ES-I3 (cell line): ENCODE results near the gene PHLDB1.
"Not testable (repeated sequence)": the region's sequence is repeated elsewhere in the genome, so short reads cannot be mapped to it uniquely, and the experiment has no call there.

ENCODE experiments used
- H3K36me3 ChIP-seq: 2 replicates; pipeline ENCODE4 v1.6.1; 2013; ENCODE audit warnings: mild to moderate bottlenecking, low read length, control low read depth, moderate library complexity; ENCODE audit not compliant: insufficient read depth
- H3K4me1 ChIP-seq: 2 replicates; pipeline ENCODE4 v1.6.1; 2013; ENCODE audit warnings: mild to moderate bottlenecking, control low read depth, low read length; ENCODE audit not compliant: insufficient read depth
- H3K9ac ChIP-seq: 2 replicates; pipeline ENCODE4 v1.6.1; 2013; ENCODE audit warnings: low read depth, mild to moderate bottlenecking, low read length, moderate library complexity
- H3K9me3 ChIP-seq: 2 replicates; pipeline ENCODE4 v1.6.1; 2013; ENCODE audit warnings: mild to moderate bottlenecking, low read length, moderate library complexity; ENCODE audit not compliant: control insufficient read depth, insufficient read depth

Gene PHLDB1

DNA sequence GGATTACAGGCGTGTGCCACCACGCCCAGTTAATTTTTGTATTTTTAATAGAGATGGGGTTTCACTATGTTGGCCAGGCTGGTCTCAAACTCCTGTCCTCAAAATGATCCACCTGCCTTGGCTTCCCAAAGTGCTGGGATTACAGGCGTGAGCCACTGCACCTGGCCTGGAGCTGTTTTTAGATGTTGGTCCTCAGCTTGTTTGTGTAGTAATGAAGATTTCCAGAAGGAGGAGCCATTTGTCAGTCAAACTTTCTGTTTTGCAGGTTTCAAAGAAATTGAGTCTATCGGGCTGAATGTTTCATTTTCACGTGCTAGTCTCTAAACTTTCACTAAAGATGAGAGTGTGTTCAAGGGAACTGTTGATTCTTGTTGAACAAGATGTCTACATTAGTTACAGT lies 12.4 kb upstream of the PHLDB1 start:
- peaks cover 40% of the 10 kb centered on the region for H3K36me3 ChIP-seq

DNA sequence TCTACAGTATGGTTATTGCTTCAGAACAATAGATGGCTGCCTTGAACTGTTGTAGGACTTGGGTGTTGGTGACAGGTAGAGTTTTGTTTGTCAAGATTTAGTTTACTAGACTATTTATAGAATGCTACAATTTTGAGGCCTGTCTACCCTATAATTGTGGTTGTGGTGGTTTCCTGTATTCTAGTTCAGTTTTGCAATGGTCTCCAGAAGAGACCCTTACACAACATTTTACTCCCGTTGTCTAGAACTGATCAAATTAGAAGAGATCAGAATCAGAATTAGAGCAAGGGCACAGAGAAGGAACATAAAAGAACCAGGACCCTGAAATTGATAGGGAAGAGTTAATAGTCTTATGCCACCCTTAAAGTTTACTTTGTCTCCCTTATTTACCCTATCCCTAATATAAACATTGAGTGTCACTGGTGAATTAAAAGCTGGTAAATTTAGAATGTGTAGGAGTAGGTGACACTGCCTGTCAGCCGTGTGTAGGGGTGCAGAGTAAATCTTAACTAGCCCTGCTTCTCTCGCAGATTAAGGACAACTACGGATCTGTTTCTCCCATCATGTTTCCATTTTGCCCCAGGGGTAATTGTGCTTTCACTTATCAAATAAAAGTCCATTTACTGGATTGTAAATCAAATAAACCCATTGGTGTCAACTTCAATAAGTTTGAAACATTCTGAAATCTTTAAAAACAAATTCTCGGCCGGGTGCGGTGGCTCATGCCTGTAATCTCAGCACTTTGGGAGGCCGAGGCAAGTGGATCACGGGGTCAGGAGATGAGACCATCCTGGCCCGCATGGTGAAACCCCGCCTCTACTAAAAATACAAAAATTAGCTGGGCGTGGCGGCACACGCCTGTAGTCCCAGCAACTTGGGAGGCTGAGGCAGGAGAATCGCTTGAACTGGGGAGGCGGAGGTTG lies 10.9 kb upstream of the PHLDB1 start:
- no peak overlapping the region for H3K9ac ChIP-seq
- H3K4me1 ChIP-seq: no peaks in the 10 kb centered on the region
- no peaks in the 10 kb centered on the region for H3K9me3 ChIP-seq
- H3K36me3 ChIP-seq: peaks cover 45% of the 10 kb centered on the region

More for the DNA sequence above, 12.4 kb upstream of the PHLDB1 start:
- not testable (repeated sequence) for H3K4me1 ChIP-seq, H3K9me3 ChIP-seq, H3K9ac ChIP-seq

DNA sequence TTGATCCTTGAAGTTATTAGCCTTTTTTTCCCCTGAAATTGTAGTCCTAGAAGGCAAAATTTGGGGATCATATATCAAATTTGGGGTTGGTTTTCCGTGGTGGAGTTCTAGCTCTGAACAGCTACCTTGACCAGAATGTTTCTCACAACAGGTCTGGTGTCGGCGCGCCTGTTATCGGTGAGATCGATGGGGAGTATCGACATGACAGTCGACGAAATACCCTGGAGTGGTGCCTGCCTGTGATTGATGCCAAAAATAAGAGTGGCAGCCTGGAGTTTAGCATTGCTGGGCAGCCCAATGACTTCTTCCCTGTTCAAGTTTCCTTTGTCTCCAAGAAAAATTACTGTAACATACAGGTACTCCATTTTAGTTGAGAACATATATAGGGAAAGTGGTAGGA lies 9.9 kb upstream of the PHLDB1 start:
- Histone ChIP-seq H3K4me1 (no peaks in the 10 kb centered on the region), H3K9ac (no peak overlapping the region), H3K9me3 (no peaks in the 10 kb centered on the region), H3K36me3 (peaks cover 46% of the 10 kb centered on the region)

DNA sequence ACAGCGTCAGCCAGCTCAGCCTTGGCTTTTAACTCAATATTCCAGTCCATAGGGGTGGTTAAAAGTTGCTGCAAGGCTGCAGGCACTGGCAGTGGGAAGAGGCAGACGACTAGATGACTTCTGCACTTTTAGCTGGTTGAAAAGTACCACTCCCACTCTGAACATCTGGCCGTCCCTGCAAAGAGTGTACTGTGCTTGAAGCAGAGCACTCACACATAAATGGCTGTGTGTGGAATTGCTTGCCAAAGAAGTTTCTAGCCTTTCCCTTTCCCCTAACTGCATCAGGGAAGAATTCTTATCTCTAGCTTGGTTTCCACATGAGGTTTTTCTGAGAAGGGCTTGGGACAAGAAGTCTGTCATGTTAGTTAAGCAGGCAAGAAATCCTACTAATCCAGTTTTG lies 5.1 kb upstream of the PHLDB1 start:
- Histone ChIP-seq H3K9me3 (no peaks in the 10 kb centered on the region), H3K4me1 (peaks cover 18% of the 10 kb centered on the region), H3K9ac (no peak overlapping the region), H3K36me3 (peaks cover 24% of the 10 kb centered on the region)

DNA sequence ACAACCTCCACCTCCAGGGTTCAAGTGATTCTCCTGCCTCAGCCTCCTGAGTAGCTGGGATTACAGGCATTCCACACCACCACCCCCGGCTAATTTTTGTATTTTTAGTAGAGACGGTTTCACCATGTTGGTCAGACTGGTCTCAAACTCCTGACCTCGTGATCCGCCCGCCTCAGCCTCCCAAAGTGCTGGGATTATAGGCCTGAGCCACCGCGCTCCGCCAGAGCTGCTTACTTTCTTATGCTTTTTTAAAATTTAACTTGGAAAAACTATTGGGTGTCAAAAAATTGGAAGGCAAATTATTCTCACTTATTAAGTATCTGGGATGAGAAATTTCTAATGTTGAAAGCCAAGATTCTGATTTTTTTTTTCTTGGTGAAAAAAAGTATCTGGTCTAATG lies 3.7 kb upstream of the PHLDB1 start:
- Histone ChIP-seq H3K4me1 (peaks cover 18% of the 10 kb centered on the region), H3K36me3 (peaks cover 18% of the 10 kb centered on the region)
- not testable (repeated sequence) for H3K9ac ChIP-seq, H3K9me3 ChIP-seq

DNA sequence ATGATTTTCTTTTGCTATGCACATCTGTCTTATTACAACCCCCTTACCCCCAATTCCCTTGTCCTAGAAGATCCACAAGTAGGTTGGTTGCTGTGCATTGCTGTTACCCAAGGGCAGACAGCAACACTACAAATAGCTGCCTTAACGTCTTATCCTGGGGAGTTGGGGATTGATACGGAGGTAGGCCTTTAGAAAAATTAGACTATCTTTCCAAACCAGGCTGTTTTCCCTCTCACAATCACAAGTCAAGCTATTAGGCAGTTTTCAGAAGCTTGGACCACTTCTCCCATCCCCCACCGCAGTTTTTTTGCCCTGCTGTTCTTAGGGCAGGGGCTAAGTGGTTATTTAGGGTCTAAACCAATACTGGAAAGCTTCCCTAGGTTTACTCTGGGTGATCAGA lies 2.8 kb upstream of the PHLDB1 start:
- H3K9me3 ChIP-seq: no peaks in the 10 kb centered on the region
- peaks cover 23% of the 10 kb centered on the region for H3K4me1 ChIP-seq
- no peak overlapping the region for H3K9ac ChIP-seq
- H3K36me3 ChIP-seq: peaks cover 18% of the 10 kb centered on the region

DNA sequence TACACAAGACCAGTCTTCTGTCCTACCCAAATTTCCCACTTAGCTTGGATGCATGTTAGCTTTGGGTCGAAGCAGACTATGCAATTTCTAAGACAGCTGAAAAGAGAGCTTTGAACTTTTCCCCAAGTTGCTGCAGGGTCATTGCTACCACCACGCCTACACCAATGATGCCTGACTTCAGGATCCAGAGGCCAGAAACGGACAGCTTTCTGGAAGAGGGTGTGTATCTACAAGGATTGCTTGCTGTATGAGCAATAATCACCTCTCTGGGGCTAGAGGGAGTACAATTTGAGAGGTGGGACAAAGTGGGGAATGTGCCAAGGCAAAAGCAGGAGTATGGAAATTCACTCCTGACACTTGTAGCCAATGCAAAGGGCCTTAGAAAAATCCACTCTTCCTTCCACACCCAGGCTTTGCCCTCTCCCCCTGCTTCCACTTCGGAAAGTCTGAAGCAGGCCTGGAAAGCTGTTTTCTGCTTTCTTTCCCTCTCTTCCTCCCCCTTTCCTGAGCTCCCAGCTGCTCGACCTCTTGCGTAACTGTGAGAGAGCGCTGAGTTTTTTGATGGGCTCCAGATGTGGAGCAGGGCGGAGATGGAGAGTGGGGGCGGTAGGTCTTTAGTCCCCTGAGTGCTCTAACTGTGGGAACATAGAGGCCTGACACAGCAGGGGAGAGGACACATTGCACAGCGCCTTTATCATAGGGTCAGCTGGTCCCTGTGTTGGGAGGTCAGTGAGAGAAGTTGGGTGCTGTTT lies 2.1 kb upstream of the PHLDB1 start:
- Histone ChIP-seq H3K9me3 (no peaks in the 10 kb centered on the region), H3K36me3 (peaks cover 13% of the 10 kb centered on the region), H3K4me1 (peaks cover 23% of the 10 kb centered on the region), H3K9ac (no peak overlapping the region)

DNA sequence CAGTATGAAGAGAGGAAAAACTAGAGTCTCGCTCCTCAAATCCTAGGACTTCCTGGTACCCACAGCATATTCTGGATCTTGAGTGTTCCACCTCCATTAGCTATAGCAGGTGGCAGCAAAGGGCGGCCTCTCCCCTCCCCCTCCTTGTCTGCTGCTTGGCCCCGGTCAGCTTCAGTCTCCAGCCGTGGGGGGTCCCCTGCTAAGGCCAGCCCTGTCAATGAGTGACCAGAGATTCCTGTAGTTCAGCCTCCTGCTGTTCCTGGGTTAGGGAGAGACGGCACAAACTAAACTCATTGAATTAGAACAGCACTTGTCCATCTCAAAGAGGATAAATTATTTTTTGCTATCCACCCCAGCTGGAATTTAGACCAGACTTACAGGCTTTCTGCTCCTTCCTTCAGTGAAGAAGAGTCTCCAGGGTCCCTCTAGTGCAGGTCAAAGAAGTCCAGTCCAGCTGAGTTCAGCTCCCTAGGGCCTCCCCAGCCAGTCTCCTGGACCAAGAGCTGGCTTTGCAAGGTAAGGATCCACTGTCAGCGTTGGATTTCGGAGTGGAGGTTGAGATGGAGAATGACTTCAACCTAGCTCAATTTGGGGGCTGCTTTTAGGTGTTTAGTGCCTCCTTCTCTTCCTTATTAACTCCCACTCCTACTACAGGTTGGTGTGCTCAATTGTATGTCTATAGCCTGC lies 1.1 kb upstream of the PHLDB1 start:
- peaks cover 9% of the 10 kb centered on the region; the same call in 1 of the 2 replicates for H3K36me3 ChIP-seq
- no peak overlapping the region for H3K9ac ChIP-seq
- no peaks in the 10 kb centered on the region for H3K9me3 ChIP-seq
- H3K4me1 ChIP-seq: peaks cover 23% of the 10 kb centered on the region

DNA sequence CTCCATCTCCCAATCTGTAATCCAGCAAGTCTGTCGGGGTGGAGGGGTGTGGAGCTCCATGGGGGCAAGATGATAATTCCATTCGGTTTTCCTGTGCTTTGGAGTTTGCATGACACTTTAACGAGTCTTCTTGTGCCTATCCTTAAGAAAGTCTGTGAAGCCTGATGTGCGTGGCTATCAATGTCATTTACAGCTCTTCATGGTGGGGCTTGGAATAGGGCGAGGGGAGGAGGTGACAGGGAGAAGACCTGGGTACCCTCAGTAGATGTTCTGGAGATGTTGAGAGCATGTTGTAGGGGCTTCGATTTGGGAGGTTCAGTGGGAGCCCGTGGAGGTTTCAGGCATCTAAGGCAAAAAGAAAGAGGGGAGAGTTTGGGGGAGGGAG lies 579 bp upstream of the PHLDB1 start:
- peaks cover 23% of the 10 kb centered on the region for H3K4me1 ChIP-seq
- H3K36me3 ChIP-seq: peaks cover 4% of the 10 kb centered on the region; the same call in 1 of the 2 replicates
- H3K9me3 ChIP-seq: no peaks in the 10 kb centered on the region
- H3K9ac ChIP-seq: no peak overlapping the region

DNA sequence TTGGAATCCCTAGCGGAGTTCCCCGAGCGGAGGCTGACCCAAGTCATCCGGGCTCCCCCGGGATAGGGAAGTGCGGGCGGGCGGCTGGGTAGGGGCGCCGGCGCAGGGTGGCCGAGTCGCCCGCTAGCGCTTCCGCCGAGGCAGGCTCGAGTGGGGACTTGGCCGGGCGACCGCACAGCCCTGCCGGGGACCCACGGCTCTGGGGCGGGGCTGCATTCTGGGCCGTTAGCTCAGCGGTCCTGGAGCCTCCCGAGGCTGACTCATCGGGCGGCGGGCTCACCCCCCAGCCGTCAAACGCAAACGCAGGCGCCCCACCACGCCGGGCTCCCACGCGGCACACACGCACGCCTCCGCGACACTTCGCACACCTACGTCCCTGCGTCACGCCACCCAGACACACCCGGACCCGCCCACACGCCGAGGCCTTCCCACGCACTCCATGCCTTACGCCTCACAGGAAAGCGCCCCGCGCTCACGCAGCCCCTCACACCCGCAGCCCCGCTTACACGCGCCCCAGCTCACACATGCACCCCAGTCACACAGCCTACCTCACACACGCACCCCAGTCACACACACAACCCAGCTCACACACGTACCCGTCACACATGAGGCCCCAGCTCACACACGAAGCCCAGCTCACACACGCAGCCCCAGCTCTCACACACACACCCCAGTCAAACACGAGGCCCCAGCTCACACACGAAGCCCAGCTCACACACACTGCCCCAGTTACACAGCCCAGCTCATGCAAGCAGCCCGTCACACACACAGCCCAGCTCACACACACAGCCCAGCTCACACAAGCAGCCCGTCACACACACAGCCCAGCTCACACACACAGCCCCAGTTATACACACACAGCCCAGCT lies 1.2 kb downstream of the PHLDB1 start:
- Histone ChIP-seq H3K4me1 (peaks cover 33% of the 10 kb centered on the region), H3K36me3 (no peaks in the 10 kb centered on the region), H3K9me3 (no peaks in the 10 kb centered on the region), H3K9ac (peak overlapping the region; percentile 65)

DNA sequence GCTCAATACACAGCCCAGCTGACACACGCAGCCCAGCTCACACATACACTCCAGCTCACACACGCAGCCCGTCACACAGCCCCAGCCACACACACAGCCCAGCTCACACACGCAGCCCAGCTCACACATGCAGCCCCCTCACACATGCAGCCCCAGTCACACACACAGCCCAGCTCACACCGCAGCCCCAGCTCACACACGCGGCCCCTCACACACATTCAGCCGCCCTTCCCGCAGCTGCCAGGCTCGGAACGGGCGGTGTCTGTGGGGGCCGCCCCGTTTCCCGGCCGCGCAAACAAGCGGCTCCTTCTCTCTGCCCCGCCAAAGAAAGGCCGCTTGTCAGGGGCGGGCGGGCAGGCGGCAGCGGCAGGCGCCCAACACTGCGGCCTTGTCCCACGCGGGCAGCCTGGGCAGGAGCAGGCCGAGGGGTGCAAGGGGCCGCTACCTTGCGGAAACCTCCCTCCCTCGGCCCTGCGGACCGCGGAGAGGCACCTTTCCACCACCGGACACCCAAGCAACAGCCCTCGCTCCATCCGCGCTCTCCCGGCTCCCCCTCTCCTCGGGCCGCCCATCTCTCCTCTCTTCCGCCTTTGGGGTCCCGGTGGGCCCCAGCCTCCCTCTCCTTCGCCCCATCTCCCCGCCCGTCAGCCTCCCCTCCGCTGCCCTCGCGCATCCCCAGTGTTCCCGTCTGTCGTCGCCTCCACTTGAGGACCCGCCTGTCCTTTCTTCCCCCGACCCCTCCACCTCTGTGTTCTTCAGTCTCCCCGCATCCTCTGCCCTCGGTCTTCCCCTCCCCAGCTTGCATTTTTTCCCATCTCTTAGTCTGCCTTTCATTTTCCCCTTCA lies 2.2 kb downstream of the PHLDB1 start:
- no peaks in the 10 kb centered on the region for H3K36me3 ChIP-seq
- H3K9ac ChIP-seq: peak overlapping the region; percentile 46; the same call in 1 of the 2 replicates
- peaks cover 43% of the 10 kb centered on the region for H3K4me1 ChIP-seq
- no peaks in the 10 kb centered on the region for H3K9me3 ChIP-seq

DNA sequence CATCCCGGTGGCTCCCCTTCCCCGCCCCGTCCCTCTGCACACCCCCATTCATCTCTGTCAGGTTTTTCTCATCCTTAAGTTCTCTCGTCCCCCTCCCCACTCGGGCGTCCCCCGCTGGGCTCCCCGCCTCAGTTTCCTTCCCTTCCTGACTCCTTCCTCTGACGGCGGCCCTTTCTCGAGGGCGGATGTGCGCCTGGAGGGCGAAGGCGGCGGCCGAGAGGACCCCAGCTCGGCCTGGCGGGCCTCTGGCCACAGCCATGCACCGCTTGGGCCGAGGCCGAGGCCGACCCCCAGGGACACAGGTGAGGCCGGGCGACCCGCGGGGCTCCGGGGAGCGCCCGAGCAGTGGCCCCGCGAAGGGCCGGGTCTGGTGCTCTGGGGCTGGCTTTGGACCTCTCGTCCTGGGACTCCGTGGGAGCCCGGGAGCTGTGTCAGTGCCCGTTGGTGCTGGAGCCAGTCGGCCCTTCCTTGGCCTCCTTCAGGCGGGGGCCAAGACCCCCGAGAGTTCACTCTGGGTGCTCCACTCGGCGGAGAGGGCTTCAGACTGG lies 2.9 kb downstream of the PHLDB1 start:
- Histone ChIP-seq H3K4me1 (peaks cover 46% of the 10 kb centered on the region), H3K9ac (peak overlapping the region; percentile 46)

More for the DNA sequence above, 2.9 kb downstream of the PHLDB1 start:
- no peaks in the 10 kb centered on the region for H3K36me3 ChIP-seq
- no peaks in the 10 kb centered on the region for H3K9me3 ChIP-seq
